Neural crest cell (in vitro differentiated cells): ENCODE data around the gene ST6GALNAC4. TPM values are rescaled to one million over a fixed set of nuclear protein-coding genes. Genes with fewer than 3 reads are reported as not detected.
A peak's percentile ranks its signal among the peaks of the same experiment; 100 is the strongest.

Source experiments
- DNase-seq: peaks from one replicate; pipeline ENCODE4 v3.0.0; 2021; ENCODE audit warnings: low read depth, mixed read lengths, low spot score
- H3K27ac Mint-ChIP-seq: one replicate; pipeline ENCODE4 v1.8.0; 2021; ENCODE audit warnings: mild to moderate bottlenecking, mixed read lengths; ENCODE audit not compliant: unreplicated experiment
- H3K27me3 Mint-ChIP-seq: 2 replicates; pipeline ENCODE4 v1.8.0; 2021; ENCODE audit warnings: low read depth, mild to moderate bottlenecking, mixed read lengths
- H3K36me3 Mint-ChIP-seq: 2 replicates; pipeline ENCODE4 v1.8.0; 2021; ENCODE audit warnings: low read depth, mild to moderate bottlenecking, mixed read lengths
- H3K4me1 Mint-ChIP-seq: 2 replicates; pipeline ENCODE4 v1.8.0; 2021; ENCODE audit warnings: mixed read lengths
- H3K4me3 Mint-ChIP-seq: one replicate; pipeline ENCODE4 v1.8.0; 2021; ENCODE audit warnings: mild to moderate bottlenecking, mixed read lengths
- H3K9me3 Mint-ChIP-seq: 2 replicates; pipeline ENCODE4 v1.8.0; 2021; ENCODE audit warnings: mixed read lengths
- total RNA-seq: library from RNA; stranded (reverse); gene quantifications from 2 replicates; pipeline ENCODE4 v1.2.1, GENCODE V29; 2021
- TF ChIP-seq, protein P1 (sequence below): fragments of 200-600 bp; sonication (generic); conservative IDR thresholded peaks from 2 replicates; pipeline ENCODE4 v1.5.0; 2021; ENCODE audit warnings: antibody characterized with exemption, mild to moderate bottlenecking

The ST6GALNAC4 gene
- total RNA-seq, 1 donor from 2014 or later, result 14.5 TPM

GRCh38 chr9:127941961-127942215 lies 25.0 kb upstream of the ST6GALNAC4 start:
- H3K4me3 Mint-ChIP-seq, result no peak overlapping the region
- TF ChIP-seq, protein P1, sequence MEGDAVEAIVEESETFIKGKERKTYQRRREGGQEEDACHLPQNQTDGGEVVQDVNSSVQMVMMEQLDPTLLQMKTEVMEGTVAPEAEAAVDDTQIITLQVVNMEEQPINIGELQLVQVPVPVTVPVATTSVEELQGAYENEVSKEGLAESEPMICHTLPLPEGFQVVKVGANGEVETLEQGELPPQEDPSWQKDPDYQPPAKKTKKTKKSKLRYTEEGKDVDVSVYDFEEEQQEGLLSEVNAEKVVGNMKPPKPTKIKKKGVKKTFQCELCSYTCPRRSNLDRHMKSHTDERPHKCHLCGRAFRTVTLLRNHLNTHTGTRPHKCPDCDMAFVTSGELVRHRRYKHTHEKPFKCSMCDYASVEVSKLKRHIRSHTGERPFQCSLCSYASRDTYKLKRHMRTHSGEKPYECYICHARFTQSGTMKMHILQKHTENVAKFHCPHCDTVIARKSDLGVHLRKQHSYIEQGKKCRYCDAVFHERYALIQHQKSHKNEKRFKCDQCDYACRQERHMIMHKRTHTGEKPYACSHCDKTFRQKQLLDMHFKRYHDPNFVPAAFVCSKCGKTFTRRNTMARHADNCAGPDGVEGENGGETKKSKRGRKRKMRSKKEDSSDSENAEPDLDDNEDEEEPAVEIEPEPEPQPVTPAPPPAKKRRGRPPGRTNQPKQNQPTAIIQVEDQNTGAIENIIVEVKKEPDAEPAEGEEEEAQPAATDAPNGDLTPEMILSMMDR, result no peak
- H3K27ac Mint-ChIP-seq, result no peak overlapping the region

GRCh38 chr9:127941062-127941960 lies 24.5 kb upstream of the ST6GALNAC4 start:
- no peak overlapping the region for H3K27ac Mint-ChIP-seq
- H3K9me3 Mint-ChIP-seq, result no peaks in the 10 kb centered on the region
- peaks cover 6% of the 10 kb centered on the region for H3K36me3 Mint-ChIP-seq
- H3K27me3 Mint-ChIP-seq, result peaks cover 4% of the 10 kb centered on the region
- TF ChIP-seq, protein P1, result no peak
- peaks cover 34% of the 10 kb centered on the region for H3K4me1 Mint-ChIP-seq
- no peak for DNase-seq
- H3K4me3 Mint-ChIP-seq, result peak overlapping the region; percentile 39

More at GRCh38 chr9:127941961-127942215, 25.0 kb upstream of the ST6GALNAC4 start:
- Mint-ChIP-seq H3K4me1 (peaks cover 31% of the 10 kb centered on the region), H3K27me3 (peaks cover 4% of the 10 kb centered on the region), H3K36me3 (peaks cover 6% of the 10 kb centered on the region), H3K9me3 (no peaks in the 10 kb centered on the region)
- no peak for DNase-seq

DNA sequence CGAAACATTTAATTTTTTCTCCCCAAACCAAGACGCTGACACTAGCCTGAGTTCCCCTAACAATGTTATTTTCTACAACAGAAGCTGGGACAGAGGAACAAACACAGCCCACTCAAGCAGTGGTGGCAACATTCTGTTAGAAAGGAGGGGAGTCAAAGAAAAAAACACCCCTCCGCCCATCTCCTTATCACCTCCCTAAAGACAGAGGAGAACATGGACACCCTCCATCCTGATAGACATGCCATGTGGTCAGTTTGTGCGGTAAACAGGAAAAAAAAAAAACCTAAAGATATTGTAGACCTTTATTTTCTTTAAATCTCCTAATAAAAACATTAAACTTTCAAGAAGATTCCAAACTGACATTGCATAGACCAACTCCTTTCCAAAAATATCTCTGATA lies 23.8 kb upstream of the ST6GALNAC4 start:
- Mint-ChIP-seq H3K4me1 (peaks cover 41% of the 10 kb centered on the region), H3K27me3 (peaks cover 6% of the 10 kb centered on the region), H3K9me3 (no peaks in the 10 kb centered on the region), H3K4me3 (peak overlapping the region; percentile 39), H3K36me3 (peaks cover 6% of the 10 kb centered on the region), H3K27ac (no peak overlapping the region)
- TF ChIP-seq, protein P1, result no peak
- no peak for DNase-seq

DNA sequence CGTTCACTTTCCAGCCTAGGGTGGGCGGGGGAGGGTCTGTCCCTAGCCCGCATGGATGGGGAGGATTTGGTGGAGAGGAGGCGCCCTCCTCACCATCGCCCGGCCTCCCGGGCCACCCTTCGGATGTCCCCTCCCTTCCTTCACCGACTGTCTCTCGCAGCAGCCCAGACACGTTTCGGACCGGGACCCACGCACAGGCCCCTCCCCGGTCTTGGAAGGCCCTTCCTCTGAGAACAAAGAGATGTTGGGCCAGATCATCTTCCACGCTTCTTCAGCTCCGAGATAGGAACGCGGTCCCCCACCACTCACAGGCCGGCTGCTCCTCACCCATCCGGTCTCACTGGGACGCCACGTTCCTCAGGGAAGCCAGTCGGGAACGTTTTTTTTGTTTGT lies 21.5 kb upstream of the ST6GALNAC4 start:
- DNase-seq, result no peak
- TF ChIP-seq, protein P1, result no peak
- peak overlapping the region; percentile 57 for H3K27ac Mint-ChIP-seq
- peaks cover 6% of the 10 kb centered on the region for H3K27me3 Mint-ChIP-seq
- peaks cover 44% of the 10 kb centered on the region for H3K4me1 Mint-ChIP-seq
- H3K9me3 Mint-ChIP-seq, result no peaks in the 10 kb centered on the region
- H3K4me3 Mint-ChIP-seq, result peak overlapping the region; percentile 81
- H3K36me3 Mint-ChIP-seq, result peaks cover 3% of the 10 kb centered on the region

- TF ChIP-seq, protein P1, result no peak
- H3K4me3 Mint-ChIP-seq, result peak within 1 kb of the TSS; percentile 99
- peaks cover 9% of the 10 kb centered on the region for H3K27me3 Mint-ChIP-seq
- H3K9me3 Mint-ChIP-seq, result no peaks in the 10 kb centered on the region
- H3K36me3 Mint-ChIP-seq, result no peaks in the 10 kb centered on the region
- peak; percentile 65 for DNase-seq
- peak within 1 kb of the TSS; percentile 82 for H3K27ac Mint-ChIP-seq
- H3K4me1 Mint-ChIP-seq, result peaks cover 40% of the 10 kb centered on the region
Measured at GRCh38 chr9:127937388-127938297, 20.8 kb upstream of the ST6GALNAC4 start, which contains the start of gene DPM2. TSS of gene DPM2 (minus strand) at chr9:127937854. CDS start at chr9:127937820, 34 bp downstream.
